ENCODE measurements around the gene STK39.

The STK39 gene

GRCh38 chr2:167950571-167950970 is 296.8 kb downstream of the STK39 start:
- no peak for DNase-seq (ENCODE audit: low read depth)

GRCh38 chr2:167946441-167946841 is 301.0 kb downstream of the STK39 start:
- DNase-seq (ENCODE audit: low read depth): no peak

GRCh38 chr2:167945660-167946368 is 301.6 kb downstream of the STK39 start:
- DNase-seq (ENCODE audit: low read depth): no peak

- no peak for DNase-seq (ENCODE audit: low read depth)
These were observed 302.4 kb downstream of the STK39 start for GRCh38 chr2:167944825-167945659.

- DNase-seq (ENCODE audit: low read depth): no peak
These were observed 303.5 kb downstream of the STK39 start for GRCh38 chr2:167943897-167944296.

GRCh38 chr2:167943368-167943767 is 304.0 kb downstream of the STK39 start:
- DNase-seq (ENCODE audit: low read depth): no peak

GRCh38 chr2:167942366-167943081 is 304.9 kb downstream of the STK39 start:
- no peak for DNase-seq (ENCODE audit: low read depth)

GRCh38 chr2:167941604-167942003 is 305.8 kb downstream of the STK39 start:
- DNase-seq (ENCODE audit: low read depth): no peak

GRCh38 chr2:167940734-167941507 is 306.5 kb downstream of the STK39 start:
- no peak for DNase-seq (ENCODE audit: low read depth)

- no peak for DNase-seq (ENCODE audit: low read depth)
These were observed 307.1 kb downstream of the STK39 start for GRCh38 chr2:167940346-167940725.

- DNase-seq (ENCODE audit: low read depth): no peak
These were observed 307.7 kb downstream of the STK39 start for GRCh38 chr2:167939514-167940345.

- DNase-seq (ENCODE audit: low read depth): no peak
These were observed 310.0 kb downstream of the STK39 start for GRCh38 chr2:167937403-167937802.

GRCh38 chr2:167935803-167936110 is 311.6 kb downstream of the STK39 start:
- no peak for DNase-seq (ENCODE audit: low read depth)

- DNase-seq (ENCODE audit: low read depth): no peak
These were observed 314.1 kb downstream of the STK39 start for GRCh38 chr2:167933097-167933814.

GRCh38 chr2:167932123-167932693 is 315.2 kb downstream of the STK39 start:
- no peak for DNase-seq (ENCODE audit: low read depth)

GRCh38 chr2:167929484-167929883 is 317.9 kb downstream of the STK39 start:
- DNase-seq (ENCODE audit: low read depth): no peak

- DNase-seq (ENCODE audit: low read depth): no peak
These were observed 319.0 kb downstream of the STK39 start for GRCh38 chr2:167928434-167928833.

GRCh38 chr2:167925758-167926157 is 321.6 kb downstream of the STK39 start:
- no peak for DNase-seq (ENCODE audit: low read depth)

GRCh38 chr2:167924556-167924955 is 322.8 kb downstream of the STK39 start:
- DNase-seq (ENCODE audit: low read depth): no peak

- no peak for DNase-seq (ENCODE audit: low read depth)
These were observed 330.6 kb downstream of the STK39 start for GRCh38 chr2:167916756-167917155.
